T47D (cell line): ENCODE measurements around the gene MYCBP.
"Not testable (repeated sequence)": the region's sequence is repeated elsewhere in the genome, so short reads cannot be mapped to it uniquely, and the experiment has no call there.

Experiments
- DNase-seq, 2 experiments: peaks; one replicate each; pipeline versions ENCODE4 v3.0.0 to v3.0.0-alpha.2; 2011 to 2012; ENCODE audit warnings: low read depth in 1 of 2, low spot score in 1 of 2
- JUND ChIP-seq: IDR thresholded peaks from 2 replicates; pipeline ENCODE4 v1.6.1; 2012; ENCODE audit warnings: low read depth
- in situ Hi-C: cut with HindIII; loops from 2 replicates; pipeline ENCODE4 v1.10.0; 2016; ENCODE audit warnings: low sequenced_read_pairs, low pct_unique_long_range_greater_than_20kb

Gene MYCBP

GRCh38 chr1:38858833-38859560 is 14.2 kb downstream of the MYCBP start:
- peak in 1 of 2 experiments; percentile 79 for DNase-seq
- no peak for TF ChIP-seq JUND

GRCh38 chr1:38852780-38853179 is 20.4 kb downstream of the MYCBP start:
- TF ChIP-seq JUND, result no peak
- in situ Hi-C loops, result no loop called here
- DNase-seq, result no peak

More at GRCh38 chr1:38858833-38859560, 14.2 kb downstream of the MYCBP start:
- in situ Hi-C loops, result no loop called here

- in situ Hi-C loops, result no loop called here
- TF ChIP-seq JUND, result no peak
- DNase-seq, result no peak
These were observed 25.1 kb downstream of the MYCBP start for GRCh38 chr1:38848071-38848470.

- in situ Hi-C loops, result no loop called here
- no peak for TF ChIP-seq JUND
These were observed 26.9 kb downstream of the MYCBP start for GRCh38 chr1:38846210-38846609.

GRCh38 chr1:38845088-38845487 is 28.1 kb downstream of the MYCBP start:
- in situ Hi-C loops, DNase-seq: not testable (repeated sequence)

More at GRCh38 chr1:38846210-38846609, 26.9 kb downstream of the MYCBP start:
- no peak for DNase-seq

GRCh38 chr1:38840281-38840680 is 32.9 kb downstream of the MYCBP start:
- in situ Hi-C loops, result no loop called here

GRCh38 chr1:38839363-38839762 is 33.8 kb downstream of the MYCBP start:
- TF ChIP-seq JUND, result no peak
- in situ Hi-C loops, result no loop called here
- no peak for DNase-seq

More at GRCh38 chr1:38840281-38840680, 32.9 kb downstream of the MYCBP start:
- TF ChIP-seq JUND, result no peak
- no peak for DNase-seq

GRCh38 chr1:38836316-38836715 is 36.8 kb downstream of the MYCBP start:
- in situ Hi-C loops, DNase-seq: not testable (repeated sequence)

- DNase-seq, result peak in 1 of 2 experiments; percentile 85
- TF ChIP-seq JUND, result no peak
- in situ Hi-C loops, result no loop called here
These were observed 38.0 kb downstream of the MYCBP start for GRCh38 chr1:38834937-38835827.

GRCh38 chr1:38834221-38834782 is 38.8 kb downstream of the MYCBP start:
- no peak for TF ChIP-seq JUND
- no peak for DNase-seq
- in situ Hi-C loops, result no loop called here

- no peak for DNase-seq
- in situ Hi-C loops, result no loop called here
- no peak for TF ChIP-seq JUND
These were observed 40.0 kb downstream of the MYCBP start for GRCh38 chr1:38833146-38833545.

- in situ Hi-C loops, result no loop called here
- no peak for TF ChIP-seq JUND
These were observed 40.8 kb downstream of the MYCBP start for GRCh38 chr1:38832370-38832734.

More at GRCh38 chr1:38832370-38832734, 40.8 kb downstream of the MYCBP start:
- DNase-seq, result no peak
